ENCODE results near the gene CPD.

The CPD gene

DNA sequence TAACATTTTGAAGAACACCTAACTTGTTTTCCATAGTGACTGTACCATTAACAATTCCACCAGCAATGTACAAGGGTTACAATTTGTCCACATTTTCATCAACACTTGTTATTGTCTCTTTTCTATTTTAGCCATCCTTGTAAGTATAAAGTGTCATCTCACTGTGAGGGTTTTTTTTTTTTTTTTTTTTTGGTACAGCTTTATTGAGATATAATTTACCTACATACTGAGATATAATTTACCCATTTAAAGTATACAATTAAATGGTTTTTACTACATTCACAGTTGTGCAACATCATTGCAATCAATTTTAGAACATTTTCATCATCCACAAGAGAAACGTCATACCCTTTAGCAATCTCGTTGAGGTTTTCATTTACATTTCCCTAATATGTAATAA is 27.0 kb upstream of the CPD start:
- DNase-seq (ENCODE audit: low read depth, low spot score), result no peak

DNA sequence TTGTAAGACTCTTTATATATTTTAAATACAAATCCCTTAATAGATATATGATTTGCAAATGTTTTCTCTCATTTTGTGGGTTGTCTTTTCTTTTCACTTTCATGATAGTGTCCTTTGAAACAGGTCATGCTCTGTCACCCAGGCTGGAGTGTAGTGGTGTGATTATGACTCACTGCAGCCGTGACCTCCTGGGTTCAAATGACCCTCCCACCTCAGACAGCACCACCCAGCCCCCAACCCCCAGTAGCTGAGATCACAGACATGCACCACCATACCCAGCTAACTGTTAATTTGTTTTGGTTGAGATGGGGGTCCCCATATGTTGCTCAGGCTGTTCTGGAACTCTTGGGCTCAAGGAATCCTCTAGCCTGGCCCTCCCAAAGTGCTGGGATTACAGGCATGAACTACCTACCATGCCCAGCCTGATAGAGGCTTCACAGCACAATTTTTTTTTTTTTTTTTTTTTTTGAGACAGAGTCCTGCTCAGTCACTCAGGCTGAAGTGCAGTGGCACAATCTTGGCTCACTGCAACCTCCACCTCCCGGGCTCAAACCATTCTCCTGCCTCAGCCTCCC is 26.4 kb upstream of the CPD start:
- no peak for DNase-seq (ENCODE audit: low read depth, low spot score)
- H3K4me3 ChIP-seq (ENCODE audit: low read length), result no peak overlapping the region

More for the DNA sequence above, 27.0 kb upstream of the CPD start:
- H3K4me3 ChIP-seq (ENCODE audit: low read length), result no peak overlapping the region

DNA sequence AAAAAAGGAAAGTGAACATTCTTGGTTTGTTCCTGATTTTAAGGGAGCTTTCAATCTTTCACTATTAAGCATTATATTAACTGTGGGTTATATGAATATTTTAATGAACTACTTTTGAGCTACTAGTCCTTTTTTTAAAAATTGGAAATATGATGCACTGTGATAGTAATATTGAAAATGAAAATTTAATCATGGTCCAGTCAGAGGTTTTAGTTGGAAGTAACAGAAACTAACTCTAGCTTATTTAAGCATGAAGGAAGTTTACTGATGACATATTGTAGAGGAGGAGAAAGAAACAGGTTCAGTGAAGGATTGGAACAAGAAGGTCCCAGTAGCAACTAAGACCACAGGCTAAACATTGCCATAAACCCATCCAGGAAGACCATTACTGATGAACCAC is 24.0 kb upstream of the CPD start:
- H3K4me3 ChIP-seq (ENCODE audit: low read length), result no peak overlapping the region
- no peak for DNase-seq (ENCODE audit: low read depth, low spot score)

DNA sequence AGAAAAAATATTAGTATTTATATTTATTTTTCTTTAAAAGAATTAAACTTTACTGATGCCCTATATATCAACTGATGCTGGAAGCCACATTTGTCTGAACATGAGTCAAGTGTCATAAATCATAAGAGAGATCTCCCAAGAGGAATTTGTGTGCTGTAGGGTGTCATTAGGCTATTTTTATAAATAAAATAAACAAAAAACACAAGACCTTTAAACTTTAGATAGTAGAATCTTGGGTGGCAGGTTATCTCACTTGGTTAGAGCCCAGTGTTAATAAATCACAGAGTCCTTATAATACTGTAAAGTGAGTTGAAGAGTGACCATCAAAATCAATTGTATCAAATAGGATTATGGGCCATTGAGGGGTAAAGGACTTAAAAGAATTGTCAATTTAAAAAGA is 21.3 kb upstream of the CPD start:
- DNase-seq (ENCODE audit: low read depth, low spot score), result no peak
- H3K4me3 ChIP-seq (ENCODE audit: low read length), result no peak overlapping the region

DNA sequence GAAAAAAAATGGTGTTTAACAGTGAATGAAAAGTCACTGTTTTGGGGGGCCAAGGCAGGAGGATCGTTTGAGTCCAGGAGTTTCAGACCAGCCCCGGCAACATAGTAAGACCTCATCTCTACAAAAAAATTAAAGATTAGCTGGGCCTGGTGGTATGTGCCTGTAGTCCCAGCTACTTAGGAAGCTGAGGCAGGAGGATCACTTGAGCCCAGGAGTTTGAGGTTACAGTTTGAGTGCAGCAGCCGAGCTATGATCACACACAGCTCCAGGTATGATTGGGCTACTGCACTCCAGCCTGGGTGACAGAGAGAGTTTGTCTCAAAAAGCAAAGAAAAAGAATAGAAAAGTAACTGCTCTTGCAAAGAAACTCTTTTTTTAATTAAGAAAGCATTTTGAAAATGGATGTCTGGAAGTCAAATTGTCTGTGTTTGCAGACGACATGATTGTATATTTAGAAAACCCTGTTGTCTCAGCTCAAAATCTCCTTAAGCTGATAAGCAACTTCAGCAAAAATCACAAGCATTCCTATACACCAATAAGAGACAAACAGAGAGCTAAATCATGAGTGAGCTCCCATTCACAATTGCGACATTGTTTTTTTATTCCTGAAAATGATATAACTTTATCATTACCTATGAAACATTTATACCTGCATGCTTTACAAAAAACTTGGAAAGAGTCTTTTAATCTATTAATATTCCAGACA is 20.5 kb upstream of the CPD start:
- no peak for DNase-seq (ENCODE audit: low read depth, low spot score)
- no peak overlapping the region for H3K4me3 ChIP-seq (ENCODE audit: low read length)

- no peak overlapping the region for H3K4me3 ChIP-seq (ENCODE audit: low read length)
- no peak for DNase-seq (ENCODE audit: low read depth, low spot score)
Measured at GRCh38 chr17:30360086-30360808, 18.5 kb upstream of the CPD start.

DNA sequence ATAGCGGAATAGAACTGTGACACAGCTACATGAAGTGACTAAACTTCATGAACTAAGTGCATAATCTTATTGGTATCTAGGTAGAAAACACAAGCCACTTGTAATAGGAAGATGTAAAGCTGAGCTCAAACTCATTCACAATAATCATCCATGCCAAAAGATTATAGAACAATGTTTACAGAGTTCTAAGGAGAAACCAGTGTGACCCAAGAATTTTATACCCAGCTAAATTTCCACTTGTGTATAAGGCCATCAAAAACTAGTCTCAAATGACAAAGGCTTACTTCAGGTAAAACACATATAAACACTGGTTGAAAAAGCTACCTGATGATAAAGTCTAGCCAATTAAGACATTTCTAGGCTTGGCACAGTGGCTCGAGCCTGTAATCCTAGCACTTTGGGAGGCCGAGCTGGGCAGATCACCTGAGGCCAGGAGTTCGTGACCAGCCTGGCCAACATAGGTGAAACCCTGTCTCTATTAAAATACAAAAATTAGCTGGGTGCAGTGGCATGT is 16.9 kb upstream of the CPD start:
- no peak overlapping the region for H3K4me3 ChIP-seq (ENCODE audit: low read length)
- DNase-seq (ENCODE audit: low read depth, low spot score), result no peak

GRCh38 chr17:30363715-30364202 is 15.0 kb upstream of the CPD start:
- peak; percentile 94 for DNase-seq (ENCODE audit: low read depth, low spot score)
- no peak overlapping the region for H3K4me3 ChIP-seq (ENCODE audit: low read length)

GRCh38 chr17:30366536-30366935 is 12.2 kb upstream of the CPD start:
- DNase-seq (ENCODE audit: low read depth, low spot score), result no peak

GRCh38 chr17:30368912-30369720 is 9.6 kb upstream of the CPD start:
- H3K4me3 ChIP-seq (ENCODE audit: low read length), result no peak overlapping the region
- DNase-seq (ENCODE audit: low read depth, low spot score), result no peak

More at GRCh38 chr17:30366536-30366935, 12.2 kb upstream of the CPD start:
- H3K4me3 ChIP-seq (ENCODE audit: low read length), result no peak overlapping the region

DNA sequence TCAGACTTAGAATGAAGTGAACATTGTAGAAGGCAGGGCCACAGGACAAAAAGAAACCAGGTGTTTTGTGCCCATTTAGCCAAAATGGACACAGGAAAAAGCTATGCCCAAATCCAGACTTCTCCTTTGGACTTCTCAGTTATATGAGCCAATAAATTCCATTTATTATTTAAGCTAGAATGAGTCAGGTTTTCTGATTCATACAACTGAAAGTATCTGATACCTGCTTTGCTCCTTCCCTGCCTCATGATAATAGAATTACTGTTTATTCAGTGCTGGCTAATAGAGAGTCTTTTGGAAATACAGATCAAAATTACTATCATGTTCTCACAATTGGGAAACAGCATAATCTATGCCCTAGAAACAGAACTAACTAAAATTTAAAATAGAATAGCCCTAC is 8.7 kb upstream of the CPD start:
- DNase-seq (ENCODE audit: low read depth, low spot score), result no peak
- no peak overlapping the region for H3K4me3 ChIP-seq (ENCODE audit: low read length)

DNA sequence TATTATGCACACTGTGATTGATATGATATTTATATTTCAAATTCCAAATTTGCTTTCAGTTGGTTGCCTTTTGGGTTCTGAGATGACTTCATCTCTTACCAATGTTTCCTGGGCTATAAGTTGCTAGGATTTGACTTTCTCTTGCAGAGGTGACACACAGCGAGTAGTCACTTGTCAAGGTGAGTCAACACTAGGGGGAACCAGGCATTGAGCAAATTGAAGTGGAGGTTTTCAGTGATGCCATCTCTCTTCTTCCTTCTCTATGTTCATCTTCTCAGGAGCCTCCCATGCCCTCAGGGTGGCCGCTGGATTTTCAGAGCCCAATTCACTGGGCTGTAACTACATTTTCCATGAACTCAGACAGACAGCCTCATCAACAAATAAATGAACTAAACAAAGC is 6.0 kb upstream of the CPD start:
- no peak for DNase-seq (ENCODE audit: low read depth, low spot score)
- no peak overlapping the region for H3K4me3 ChIP-seq (ENCODE audit: low read length)

DNA sequence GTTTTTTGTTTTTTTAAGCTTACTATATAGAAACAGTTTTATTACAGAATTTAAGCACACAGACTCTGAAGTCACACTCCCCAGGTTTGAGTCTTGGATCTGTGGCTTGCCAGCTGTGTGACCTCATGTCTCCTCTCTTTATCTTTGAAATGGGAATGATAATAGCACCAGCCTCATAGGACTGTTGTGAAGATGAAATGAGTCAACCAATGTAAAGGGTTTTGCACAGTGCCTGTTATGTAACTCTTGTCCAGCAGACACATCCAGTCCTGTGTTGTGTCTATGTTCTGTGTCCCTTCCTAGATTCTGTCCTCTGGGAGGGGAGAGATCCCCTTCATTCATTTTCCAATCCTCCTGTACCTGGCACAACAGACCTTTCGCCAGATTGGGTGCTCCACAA is 3.1 kb upstream of the CPD start:
- DNase-seq (ENCODE audit: low read depth, low spot score), result no peak
- H3K4me3 ChIP-seq (ENCODE audit: low read length), result no peak overlapping the region

- H3K4me3 ChIP-seq (ENCODE audit: low read length), result no peak overlapping the region
- DNase-seq (ENCODE audit: low read depth, low spot score), result peak; percentile 27
Measured at GRCh38 chr17:30376621-30377452, 1.9 kb upstream of the CPD start.

DNA sequence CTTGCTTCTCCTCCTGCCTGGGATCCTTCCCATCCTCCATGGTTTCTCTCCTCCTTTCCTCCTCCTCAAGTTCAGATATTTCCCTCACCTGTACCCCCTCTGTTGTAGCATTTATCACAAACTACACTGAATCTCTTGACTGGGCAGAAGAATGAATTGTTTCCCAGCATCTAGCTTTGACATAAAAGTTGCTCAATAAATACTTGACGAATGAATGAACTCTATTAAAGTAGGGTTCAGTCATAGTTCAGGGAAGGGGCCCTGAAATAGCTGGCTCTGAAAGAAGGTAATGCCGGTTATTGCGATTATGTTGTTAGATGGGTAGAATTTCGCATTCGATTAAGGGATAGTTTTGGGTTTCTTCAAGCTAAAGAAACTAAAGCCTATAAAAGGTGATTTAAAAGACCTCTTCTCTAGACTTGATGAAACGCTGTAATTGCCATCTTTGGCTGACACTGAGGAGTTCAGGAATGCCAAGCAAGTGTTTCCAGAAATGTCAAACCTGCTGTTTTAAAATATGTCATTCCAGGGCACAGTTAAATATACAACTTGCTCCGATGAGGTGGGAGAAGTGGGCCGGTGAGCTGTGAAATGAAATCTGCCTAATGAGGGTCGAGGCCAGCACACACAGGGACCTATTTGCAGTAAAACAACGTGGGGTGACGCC is 1.0 kb upstream of the CPD start:
- H3K4me3 ChIP-seq (ENCODE audit: low read length), result peak overlapping the region; percentile 66
- DNase-seq (ENCODE audit: low read depth, low spot score), result no peak

GRCh38 chr17:30378241-30378824 is 394 bp upstream of the CPD start:
- DNase-seq (ENCODE audit: low read depth, low spot score), result no peak
- peak overlapping the region; percentile 66 for H3K4me3 ChIP-seq (ENCODE audit: low read length)

GRCh38 chr17:30379303-30379902 is 676 bp downstream of the CPD start:
- peak overlapping the region; percentile 66 for H3K4me3 ChIP-seq (ENCODE audit: low read length)
- DNase-seq (ENCODE audit: low read depth, low spot score), result no peak

Data from Jurkat, Clone E6-1 (cell line).